Measurements from ENCODE around the gene MZB1. TPM values are rescaled to one million over a fixed set of nuclear protein-coding genes. Genes with fewer than 3 reads are reported as not detected.

MZB1 gene
- total RNA-seq, 4 donors from 2014 or later, result 1.1 to 6.0 TPM; not detected in 2

GRCh38 chr5:139431706-139432105 is 42.0 kb upstream of the MZB1 start:
- WGBS, 2 donors, result 92 to 96% methylated on average over 1 of the region's 1 CpG
- Histone ChIP-seq H3K4me3 (replicated peaks in 1 of 3) (no peak overlapping the region), H3K27me3 (no peaks in the 10 kb centered on the region), H3K36me3 (peaks cover 0 to 5% of the 10 kb centered on the region in 2 donors), H3K4me1 (no peaks in the 10 kb centered on the region), H3K9me3 (no peaks in the 10 kb centered on the region), H3K27ac (no peak overlapping the region)
- intact Hi-C loops (cut with DNase I), result no loop called here
- TF ChIP-seq CTCF (IDR thresholded peaks at IDR 0.05) (no peak), POLR2A (IDR thresholded peaks at IDR 0.05) (no peak)
- no peak for DNase-seq

GRCh38 chr5:139430015-139430414 is 40.3 kb upstream of the MZB1 start:
- peaks cover 0 to 11% of the 10 kb centered on the region in 2 donors for H3K36me3 ChIP-seq
- no peaks in the 10 kb centered on the region for H3K27me3 ChIP-seq
- DNase-seq, result no peak
- intact Hi-C loops (cut with DNase I), result no loop called here
- no peaks in the 10 kb centered on the region for H3K4me1 ChIP-seq
- H3K4me3 ChIP-seq (replicated peaks in 1 of 3), result no peak overlapping the region
- H3K27ac ChIP-seq, result no peak overlapping the region
- TF ChIP-seq CTCF (IDR thresholded peaks at IDR 0.05) (no peak), POLR2A (IDR thresholded peaks at IDR 0.05) (no peak)
- H3K9me3 ChIP-seq, result no peaks in the 10 kb centered on the region
- 86 to 92% methylated on average over 2 of the region's 2 CpGs for WGBS, 2 donors

GRCh38 chr5:139426203-139426885 is 36.6 kb upstream of the MZB1 start:
- no peak for DNase-seq
- intact Hi-C loops (cut with DNase I), result loop anchor here (10.0 kb wide), 1 partner anchor 338 kb away; no protein-coding TSS in a partner anchor
- Histone ChIP-seq H3K4me1 (no peaks in the 10 kb centered on the region), H3K36me3 (peaks cover 0 to 14% of the 10 kb centered on the region in 2 donors), H3K27me3 (no peaks in the 10 kb centered on the region), H3K9me3 (no peaks in the 10 kb centered on the region), H3K27ac (no peak overlapping the region), H3K4me3 (replicated peaks in 1 of 3) (no peak overlapping the region)
- no peak for TF ChIP-seq CTCF (IDR thresholded peaks at IDR 0.05)
- no peak for TF ChIP-seq POLR2A (IDR thresholded peaks at IDR 0.05)
- 81 to 82% methylated on average over 8 of the region's 8 CpGs for WGBS, 2 donors

GRCh38 chr5:139425497-139425896 is 35.8 kb upstream of the MZB1 start:
- WGBS, 2 donors, result 92 to 96% methylated on average over 5 of the region's 5 CpGs
- no peak overlapping the region for H3K27ac ChIP-seq
- H3K36me3 ChIP-seq, result peaks cover 0 to 14% of the 10 kb centered on the region in 2 donors
- no peaks in the 10 kb centered on the region for H3K4me1 ChIP-seq
- H3K27me3 ChIP-seq, result no peaks in the 10 kb centered on the region
- intact Hi-C loops (cut with DNase I), result loop anchor here (10.0 kb wide), 1 partner anchor 339 kb away; no protein-coding TSS in a partner anchor
- DNase-seq, result no peak
- H3K9me3 ChIP-seq, result no peaks in the 10 kb centered on the region
- H3K4me3 ChIP-seq (replicated peaks in 1 of 3), result no peak overlapping the region
- TF ChIP-seq POLR2A (IDR thresholded peaks at IDR 0.05) (no peak), CTCF (IDR thresholded peaks at IDR 0.05) (no peak)

- intact Hi-C loops (cut with DNase I), result loop anchor here (2.0 to 10.0 kb wide), 2 partner anchors 92 to 342 kb away; no protein-coding TSS in a partner anchor
- DNase-seq, result peak in 1 of 2 donors; percentile 18
- no peaks in the 10 kb centered on the region for H3K9me3 ChIP-seq
- no peak overlapping the region for H3K27ac ChIP-seq
- 46 to 47% methylated on average over 5 of the region's 5 CpGs for WGBS, 2 donors
- peaks cover 10 to 13% of the 10 kb centered on the region in 2 donors for H3K4me1 ChIP-seq
- H3K4me3 ChIP-seq (replicated peaks in 1 of 3), result no peak overlapping the region
- peaks cover 0 to 9% of the 10 kb centered on the region in 2 donors for H3K36me3 ChIP-seq
- TF ChIP-seq CTCF (IDR thresholded peaks at IDR 0.05) (peak in 5 of 6 experiments; percentile 49 to 92 (median 83)), POLR2A (IDR thresholded peaks at IDR 0.05) (no peak)
- H3K27me3 ChIP-seq, result no peaks in the 10 kb centered on the region
Observed at GRCh38 chr5:139422307-139422893, 32.7 kb upstream of the MZB1 start.

Data from thyroid gland (tissue), 4 donors.